Adrenal gland (tissue), 5 donors: ENCODE measurements around the gene CCDC80.

Experiments used
- POLR2A ChIP-seq, 2 donors: fragments of 450-650 bp; IDR thresholded peaks; one replicate each; pipeline ENCODE4 v1.6.1; 2017; ENCODE audit warnings: antibody characterized with exemption in 2 of 2, mild to moderate bottlenecking in 2 of 2, moderate library complexity in 1 of 2
- TF ChIP-seq, protein P1 (sequence below), 6 experiments: fragments of 450-650 bp in 4 of 6; fragments of 200-600 bp in 2 of 6; sonication (generic) in 1 of 6; IDR thresholded peaks; 1 replicate in 5 of 6; 2 replicates in 1 of 6; pipeline versions ENCODE4 v1.5.1 to v1.8.0; 2016 to 2021; ENCODE audit warnings: antibody characterized with exemption in 6 of 6, mild to moderate bottlenecking in 2 of 6, moderate library complexity in 1 of 6
- donor health status: DM: no; HTN: no; CAD: no.

DNA sequence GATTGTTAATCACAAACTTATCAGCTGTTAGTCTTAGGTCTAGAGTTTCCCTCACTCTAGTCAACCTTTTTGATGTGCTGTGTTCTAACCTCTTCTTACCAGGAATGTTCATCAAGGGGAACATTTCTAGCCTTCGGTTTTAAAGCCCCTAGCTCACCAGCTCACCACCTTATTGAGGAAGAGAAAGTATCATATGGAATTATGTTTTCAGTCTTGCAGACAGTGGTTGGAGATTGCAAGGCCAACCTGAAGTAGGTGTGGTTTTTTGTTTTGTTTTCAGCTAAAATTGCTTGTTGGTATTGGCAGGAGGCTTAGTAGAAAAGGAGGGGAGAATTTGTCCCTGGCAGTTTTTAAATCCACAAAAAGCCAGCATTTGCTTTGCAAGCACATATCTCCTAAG lies 48.4 kb upstream of the CCDC80 start:
- no peak for TF ChIP-seq POLR2A (IDR thresholded peaks at IDR 0.05)
- TF ChIP-seq, protein P1, sequence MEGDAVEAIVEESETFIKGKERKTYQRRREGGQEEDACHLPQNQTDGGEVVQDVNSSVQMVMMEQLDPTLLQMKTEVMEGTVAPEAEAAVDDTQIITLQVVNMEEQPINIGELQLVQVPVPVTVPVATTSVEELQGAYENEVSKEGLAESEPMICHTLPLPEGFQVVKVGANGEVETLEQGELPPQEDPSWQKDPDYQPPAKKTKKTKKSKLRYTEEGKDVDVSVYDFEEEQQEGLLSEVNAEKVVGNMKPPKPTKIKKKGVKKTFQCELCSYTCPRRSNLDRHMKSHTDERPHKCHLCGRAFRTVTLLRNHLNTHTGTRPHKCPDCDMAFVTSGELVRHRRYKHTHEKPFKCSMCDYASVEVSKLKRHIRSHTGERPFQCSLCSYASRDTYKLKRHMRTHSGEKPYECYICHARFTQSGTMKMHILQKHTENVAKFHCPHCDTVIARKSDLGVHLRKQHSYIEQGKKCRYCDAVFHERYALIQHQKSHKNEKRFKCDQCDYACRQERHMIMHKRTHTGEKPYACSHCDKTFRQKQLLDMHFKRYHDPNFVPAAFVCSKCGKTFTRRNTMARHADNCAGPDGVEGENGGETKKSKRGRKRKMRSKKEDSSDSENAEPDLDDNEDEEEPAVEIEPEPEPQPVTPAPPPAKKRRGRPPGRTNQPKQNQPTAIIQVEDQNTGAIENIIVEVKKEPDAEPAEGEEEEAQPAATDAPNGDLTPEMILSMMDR (IDR thresholded peaks at IDR 0.05), result no peak
